Stimulated activated CD4-positive, alpha-beta T cell treated with anti-CD3 and anti-CD28 coated beads, Interleukin-1b, Interleukin-23, amount 100 ng/mL, for 48 hours (primary cell): Measurements from ENCODE around the gene UBE2E3.
"Not testable (repeated sequence)": the region's sequence is repeated elsewhere in the genome, so short reads cannot be mapped to it uniquely, and the experiment has no call there.

Experiments
- DNase-seq: peaks from one replicate; pipeline ENCODE4 v3.0.0-alpha.2; 2020

Gene UBE2E3

GRCh38 chr2:181077128-181077709 is 96.8 kb downstream of the UBE2E3 start:
- no peak for DNase-seq

- DNase-seq = no peak
These were observed 102.7 kb downstream of the UBE2E3 start for GRCh38 chr2:181083140-181083539.

- no peak for DNase-seq
These were observed 105.3 kb downstream of the UBE2E3 start for GRCh38 chr2:181085734-181086133.

- not testable (repeated sequence) for DNase-seq
These were observed 111.5 kb downstream of the UBE2E3 start for GRCh38 chr2:181091920-181092319.

GRCh38 chr2:181095486-181095885 is 115.1 kb downstream of the UBE2E3 start:
- DNase-seq = no peak

- no peak for DNase-seq
These were observed 123.3 kb downstream of the UBE2E3 start for GRCh38 chr2:181103659-181104058.

- no peak for DNase-seq
These were observed 124.2 kb downstream of the UBE2E3 start for GRCh38 chr2:181104512-181105115.

GRCh38 chr2:181105562-181105961 is 125.2 kb downstream of the UBE2E3 start:
- no peak for DNase-seq

- no peak for DNase-seq
These were observed 125.8 kb downstream of the UBE2E3 start for GRCh38 chr2:181106229-181106628.

GRCh38 chr2:181106789-181107627 is 126.6 kb downstream of the UBE2E3 start:
- DNase-seq = no peak

- no peak for DNase-seq
These were observed 127.2 kb downstream of the UBE2E3 start for GRCh38 chr2:181107628-181107945.

- DNase-seq = no peak
These were observed 130.7 kb downstream of the UBE2E3 start for GRCh38 chr2:181111059-181111458.

- no peak for DNase-seq
These were observed 132.5 kb downstream of the UBE2E3 start for GRCh38 chr2:181112916-181113315.
